Activated CD8-positive, alpha-beta T cell treated with anti-CD3 and anti-CD28 coated beads for 36 hours (primary cell): ENCODE measurements around the gene VDR. TPM values are rescaled to one million over a fixed set of nuclear protein-coding genes. Genes with fewer than 3 reads are reported as not detected.

Experiments
- ATAC-seq: fragments of 200-7000 bp; cut with Tn5 transposase; one replicate; pipeline ENCODE4 v1.10.0; 2021; ENCODE audit warnings: mild to moderate bottlenecking, moderate library complexity
- CTCF ChIA-PET: fragments of 350-600 bp; sonication (Branson Sonifier 250); formaldehyde crosslinking; loops from one replicate; lab custom pipeline; 2021; ENCODE audit warnings: antibody characterized with exemption; lab: Charles Lee
- POLR2A ChIA-PET: fragments of 350-600 bp; sonication (Branson Sonifier 250); formaldehyde crosslinking; loops from one replicate; lab custom pipeline; 2021; ENCODE audit warnings: antibody characterized with exemption; lab: Charles Lee
- DNase-seq: peaks from one replicate; pipeline ENCODE4 v3.0.0-alpha.2; 2020
- H3K27ac Mint-ChIP-seq: one replicate; pipeline ENCODE4 v1.8.0; 2021; ENCODE audit warnings: mild to moderate bottlenecking, mixed read lengths
- H3K27me3 Mint-ChIP-seq: one replicate; pipeline ENCODE4 v1.8.0; 2021; ENCODE audit warnings: mixed read lengths
- H3K36me3 Mint-ChIP-seq: one replicate; pipeline ENCODE4 v1.8.0; 2021; ENCODE audit warnings: low read depth, mixed read lengths
- H3K4me1 Mint-ChIP-seq: one replicate; pipeline ENCODE4 v1.8.0; 2021; ENCODE audit warnings: low read depth, mixed read lengths
- H3K4me3 Mint-ChIP-seq: one replicate; pipeline ENCODE4 v1.8.0; 2021; ENCODE audit warnings: mild to moderate bottlenecking, moderate library complexity, mixed read lengths
- H3K9me3 Mint-ChIP-seq: one replicate; pipeline ENCODE4 v1.8.0; 2021; ENCODE audit warnings: mixed read lengths
- CTCF ChIP-seq: fragments of 200-600 bp; IDR thresholded peaks from one replicate; pipeline ENCODE4 v1.8.0; 2022; ENCODE audit warnings: antibody characterized with exemption, mild to moderate bottlenecking
- intact Hi-C: fragments of 100-400 bp; cut with micrococcal nuclease; formaldehyde crosslinking; loops from one replicate; pipeline ENCODE4 v1.10.0; 2022
- total RNA-seq, 2 experiments: library from RNA; stranded (reverse); gene quantifications; one replicate each; pipeline ENCODE4 v1.2.3, GENCODE V29; 2021

The VDR gene
- total RNA-seq, 2 experiments from 2014 or later = 84.6 to 86.4 TPM

- ChIA-PET POLR2A (interaction anchor here (0.6 to 37.9 kb wide), 7 partner anchors 9 to 359 kb away, joined by 3 to 904 read pairs (median 4); no protein-coding TSS in a partner anchor), CTCF (interaction anchor here (0.9 to 10.9 kb wide), 6 partner anchors 9 to 50 kb away, joined by 4 to 103 read pairs (median 10); no protein-coding TSS in a partner anchor)
- intact Hi-C loops = no loop called here
- peaks cover 9% of the 10 kb centered on the region for H3K4me1 Mint-ChIP-seq
- ATAC-seq = no peak
- H3K9me3 Mint-ChIP-seq = no peaks in the 10 kb centered on the region
- TF ChIP-seq CTCF = no peak
- no peaks in the 10 kb centered on the region for H3K27me3 Mint-ChIP-seq
- no peak for DNase-seq
- peak overlapping the region; percentile 22 for H3K27ac Mint-ChIP-seq
- H3K4me3 Mint-ChIP-seq = no peak overlapping the region
- peaks cover 60% of the 10 kb centered on the region for H3K36me3 Mint-ChIP-seq
These were observed 111.6 kb downstream of the VDR start for GRCh38 chr12:47793015-47793681.

- Mint-ChIP-seq H3K4me3 (no peak overlapping the region), H3K4me1 (peaks cover 20% of the 10 kb centered on the region), H3K9me3 (no peaks in the 10 kb centered on the region), H3K27me3 (no peaks in the 10 kb centered on the region), H3K36me3 (peaks cover 66% of the 10 kb centered on the region), H3K27ac (no peak overlapping the region)
- POLR2A ChIA-PET = interaction anchor here (5.4 to 37.9 kb wide), 2 partner anchors 11 to 43 kb away, joined by 35 to 904 read pairs; no protein-coding TSS in a partner anchor
- ATAC-seq (no peak), DNase-seq (no peak)
- intact Hi-C loops = no loop called here
- TF ChIP-seq CTCF = no peak
- CTCF ChIA-PET = interaction anchor here (1.7 to 10.9 kb wide), 4 partner anchors 10 to 49 kb away, joined by 8 to 103 read pairs (median 18); no protein-coding TSS in a partner anchor
These were observed 112.9 kb downstream of the VDR start for GRCh38 chr12:47791874-47792273.

Other genes starting within 250 kb of the VDR start
- gene RPAP3, start 199.0 kb downstream of the VDR start, total RNA-seq = 10 to 100 TPM; 42.0 to 42.5 TPM
- gene ENDOU, start 179.5 kb downstream of the VDR start, total RNA-seq = not detected
- gene RAPGEF3, start 146.1 kb downstream of the VDR start, total RNA-seq = under 1 TPM; 0.56 to 0.58 TPM
- 10 to 100 TPM in 1 of 2 experiments, 1 to 10 TPM in 1; 8.8 to 10.2 TPM for gene SLC48A1, start 131.8 kb downstream of the VDR start, total RNA-seq
- gene HDAC7, start 85.1 kb downstream of the VDR start, total RNA-seq = 100 to 1,000 TPM; 373 to 382 TPM
- gene TMEM106C, start 58.6 kb upstream of the VDR start, total RNA-seq = 100 to 1,000 TPM; 148 to 158 TPM
- under 1 TPM in 1 of 2 experiments, not detected in 1; 0.34 TPM for gene COL2A1, start 99.5 kb upstream of the VDR start, total RNA-seq
- gene SENP1, start 201.1 kb upstream of the VDR start, total RNA-seq = 10 to 100 TPM; 39.8 to 40.2 TPM
- 10 to 100 TPM; 59.7 to 65.8 TPM for gene PFKM, start 214.4 kb upstream of the VDR start, total RNA-seq